Transverse colon (tissue), 3 donors: ENCODE data around the gene CD151.

Source experiments
- EP300 ChIP-seq: sonication (generic); formaldehyde crosslinking; IDR thresholded peaks from one replicate; pipeline ENCODE4 v1.6.1; 2017; ENCODE audit warnings: antibody characterized with exemption, low read depth
- POLR2AphosphoS5 ChIP-seq, 3 donors: sonication (generic); formaldehyde crosslinking; IDR thresholded peaks; one replicate each; pipeline ENCODE4 v1.6.1; 2016; ENCODE audit warnings: antibody characterized with exemption in 3 of 3

DNA sequence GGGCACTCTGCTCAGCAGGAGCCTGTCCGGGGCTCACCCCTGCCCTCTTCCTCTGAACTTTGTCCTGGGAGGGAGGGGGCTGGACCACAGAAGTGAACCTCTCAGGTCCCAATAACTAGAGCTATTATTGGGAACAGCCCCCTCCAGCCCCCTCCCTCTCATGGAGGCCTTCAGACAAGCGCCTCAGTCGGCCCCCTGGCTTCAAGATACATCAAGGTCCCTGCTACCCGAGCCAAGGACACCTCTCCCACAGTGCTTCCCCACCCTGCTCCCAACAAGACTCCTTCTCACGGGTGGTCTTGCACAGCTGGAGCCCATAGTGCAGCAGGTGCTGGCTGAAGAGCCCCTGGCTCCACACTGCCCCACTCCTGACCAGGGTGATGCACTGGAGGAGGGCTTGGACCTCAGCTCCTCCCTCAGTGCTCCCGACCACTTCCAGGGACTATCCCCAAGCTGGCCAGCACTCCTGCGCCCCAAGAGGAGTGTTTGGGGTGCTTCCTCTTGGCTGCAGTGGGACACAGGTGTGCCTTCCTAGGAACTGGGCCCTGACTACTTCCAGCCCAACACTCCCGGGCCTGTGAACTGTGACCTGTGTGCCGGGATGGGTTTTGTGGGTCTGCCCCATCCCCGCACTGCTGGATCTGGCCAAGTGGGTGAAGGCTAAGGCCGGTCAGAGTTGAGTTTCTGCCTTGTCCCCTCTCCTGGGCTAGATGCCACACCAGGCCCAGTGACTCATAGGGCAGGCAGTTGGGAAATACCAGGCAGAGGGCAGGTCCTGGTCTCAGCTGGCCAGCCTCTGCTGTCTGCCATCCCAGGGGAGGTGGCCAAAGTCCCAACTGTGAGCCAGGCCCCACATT is 11.9 kb upstream of the CD151 start:
- peak in 2 of 3 donors; percentile 68 to 77 for TF ChIP-seq POLR2AphosphoS5 (IDR thresholded peaks at IDR 0.05)
- no peak for TF ChIP-seq EP300
